Right lobe of liver (tissue), 6 donors: ENCODE measurements around the gene CAMTA1. TPM values are rescaled to one million over a fixed set of nuclear protein-coding genes. Genes with fewer than 3 reads are reported as not detected.

Experiments
- ATAC-seq, 4 donors: fragments of 200-7000 bp; cut with Tn5 transposase; one replicate each; pipeline ENCODE4 v1.9.1; 2020; ENCODE audit warnings: mild to moderate bottlenecking in 4 of 4, moderate library complexity in 4 of 4
- DNase-seq, 3 donors: peaks; one replicate each; pipeline ENCODE4 v3.0.0-alpha.2; 2020
- H3K27ac ChIP-seq, 3 donors: fragments of 200-600 bp; one replicate each; pipeline ENCODE4 v1.8.0; 2022
- H3K27me3 ChIP-seq, 2 donors: fragments of 200-600 bp; one replicate each; pipeline ENCODE4 v1.8.0; 2022
- H3K36me3 ChIP-seq, 4 donors: fragments of 200-600 bp; sonication (generic) in 1 of 4; one replicate each; pipeline versions ENCODE4 v1.5.1 to v1.8.0; 2017 to 2022; ENCODE audit warnings: control low read depth in 1 of 4
- H3K4me1 ChIP-seq, 4 donors: fragments of 200-600 bp; sonication (generic) in 1 of 4; one replicate each; pipeline versions ENCODE4 v1.5.1 to v1.8.0; 2017 to 2022; ENCODE audit warnings: control low read depth in 1 of 4
- H3K4me3 ChIP-seq, 3 donors: fragments of 200-600 bp; one replicate each; pipeline ENCODE4 v1.8.0; 2022
- H3K9me3 ChIP-seq, 4 donors: fragments of 200-600 bp; sonication (generic) in 1 of 4; one replicate each; pipeline versions ENCODE4 v1.5.1 to v1.8.0; 2017 to 2022; ENCODE audit warnings: control low read depth in 1 of 4
- CTCF ChIP-seq, 4 donors: fragments of 200-600 bp in 3 of 4; fragments of 450-650 bp in 1 of 4; IDR thresholded peaks; one replicate each; pipeline versions ENCODE4 v1.5.1 to v1.8.0; 2016 to 2022; ENCODE audit warnings: antibody characterized with exemption in 4 of 4, mild to moderate bottlenecking in 2 of 4
- POLR2A ChIP-seq: fragments of 450-650 bp; IDR thresholded peaks from one replicate; pipeline ENCODE4 v1.6.1; 2017; ENCODE audit warnings: antibody characterized with exemption, mild to moderate bottlenecking
- WGBS: methylation state at CpG from one replicate; pipeline ENCODE4 v1.1.6; 2018; ENCODE audit warnings: low coverage, low lambda C conversion rate; ENCODE audit not compliant: insufficient coverage; ENCODE audit errors: missing lambda C conversion rate; 5-methylcytosine and 5-hydroxymethylcytosine counted together
- intact Hi-C, 2 donors: fragments of 100-400 bp; cut with DNase I; formaldehyde crosslinking; loops; one replicate each; pipeline versions ENCODE4 v1.11.2 to v1.14.1; 2022
- total RNA-seq, 6 experiments: library from RNA; depleted of rRNA in 2 of 6; stranded (reverse); fragments of >200 nt in 2 of 6; fragmentation: NEBNext Ultra II Directional in 3 of 6; extraction: Animal tissue kit (Norgen Biotek cat#: 25700) in 3 of 6; gene quantifications; one replicate each; pipeline versions ENCODE4 v1.1.0 to v1.2.4, GENCODE V29; 2016 to 2023
- donor health status: DM: no; HTN: yes; CAD: no.
- donor health status: DM: no; HTN: no; CAD: no.
- donor health status: DM: no; HTN: no; CAD: no.
- donor health status: DM: no; HTN: yes; CAD: no.
- donor health status: DM: no; HTN: yes; CAD: no.

The CAMTA1 gene
- total RNA-seq, 6 experiments from 2014 or later = 32.3 to 49.4 (median 37.2) TPM

- Histone ChIP-seq H3K4me1 (peaks cover 0 to 10% (median 0%) of the 10 kb centered on the region in 4 donors), H3K27ac (no peak overlapping the region), H3K4me3 (no peak overlapping the region), H3K9me3 (no peaks in the 10 kb centered on the region), H3K27me3 (no peaks in the 10 kb centered on the region), H3K36me3 (no peaks in the 10 kb centered on the region)
- ATAC-seq = no peak
- WGBS = no CpG with 5 or more reads among the region's 9 CpGs
- no peak for DNase-seq
- intact Hi-C loops = no loop called here
- no peak for TF ChIP-seq CTCF (IDR thresholded peaks at IDR 0.05)
- TF ChIP-seq POLR2A = no peak
These were observed 847.4 kb downstream of the CAMTA1 start for GRCh38 chr1:7632681-7633080.

GRCh38 chr1:7633506-7634245, 848.4 kb downstream of the CAMTA1 start:
- DNase-seq (no peak), ATAC-seq (no peak)
- Histone ChIP-seq H3K9me3 (no peaks in the 10 kb centered on the region), H3K27ac (no peak overlapping the region), H3K4me1 (peaks cover 0 to 3% (median 0%) of the 10 kb centered on the region in 4 donors), H3K27me3 (no peaks in the 10 kb centered on the region), H3K4me3 (no peak overlapping the region), H3K36me3 (no peaks in the 10 kb centered on the region)
- WGBS = 78% methylated on average over 10 of the region's 25 CpGs
- no peak for TF ChIP-seq POLR2A
- TF ChIP-seq CTCF (IDR thresholded peaks at IDR 0.05) = no peak
- intact Hi-C loops = no loop called here

GRCh38 chr1:7634546-7635240, 849.4 kb downstream of the CAMTA1 start:
- no peak for ATAC-seq
- no peaks in the 10 kb centered on the region for H3K9me3 ChIP-seq
- WGBS = 51% methylated on average over 4 of the region's 13 CpGs
- no peak for DNase-seq
- no peak overlapping the region for H3K27ac ChIP-seq
- TF ChIP-seq CTCF (IDR thresholded peaks at IDR 0.05) (no peak), POLR2A (no peak)
- H3K4me3 ChIP-seq = no peak overlapping the region
- H3K27me3 ChIP-seq = no peaks in the 10 kb centered on the region
- H3K4me1 ChIP-seq = no peaks in the 10 kb centered on the region
- H3K36me3 ChIP-seq = no peaks in the 10 kb centered on the region
- intact Hi-C loops = no loop called here

GRCh38 chr1:7636795-7637526, 851.7 kb downstream of the CAMTA1 start:
- no peaks in the 10 kb centered on the region for H3K4me1 ChIP-seq
- no peak overlapping the region for H3K4me3 ChIP-seq
- H3K27ac ChIP-seq = no peak overlapping the region
- H3K9me3 ChIP-seq = no peaks in the 10 kb centered on the region
- H3K36me3 ChIP-seq = no peaks in the 10 kb centered on the region
- H3K27me3 ChIP-seq = no peaks in the 10 kb centered on the region
- no peak for ATAC-seq
- DNase-seq = peak in 1 of 3 donors; percentile 53
- intact Hi-C loops = no loop called here
- 57% methylated on average over 5 of the region's 16 CpGs for WGBS
- no peak for TF ChIP-seq CTCF (IDR thresholded peaks at IDR 0.05)
- no peak for TF ChIP-seq POLR2A
